ENCODE data around the gene PTK7.

- TF ChIP-seq GATA2 (IDR thresholded peaks at IDR 0.05; ENCODE audit: low read depth, low read length) (no peak), GATA3 (IDR thresholded peaks at IDR 0.05; ENCODE audit: low read depth, low read length) (no peak)
Observed at GRCh38 chr6:43038727-43039126, 37.4 kb upstream of the PTK7 start.
